HG02678 (cell line): ENCODE results near the gene CDK5.
A peak's percentile ranks its signal among the peaks of the same experiment; 100 is the strongest.

ENCODE experiments used
- ATAC-seq: cut with Tn5 transposase; IDR thresholded peaks from one replicate; pipeline ENCODE4 v1.9.1; 2021; ENCODE audit warnings: mild to moderate bottlenecking, moderate library complexity; ENCODE audit not compliant: unreplicated experiment

Gene CDK5

GRCh38 chr7:151087245-151088018, 29.7 kb upstream of the CDK5 start:
- ATAC-seq: peak; percentile 23

GRCh38 chr7:151086802-151087244, 29.1 kb upstream of the CDK5 start:
- no peak for ATAC-seq

- ATAC-seq: peak; percentile 55
Observed at GRCh38 chr7:151085691-151086620, 28.3 kb upstream of the CDK5 start, which contains the start of gene AGAP3. TSS of gene AGAP3 (plus strand) at chr7:151086475. CDS start at chr7:151086742, 267 bp downstream.

- ATAC-seq: no peak
Observed at GRCh38 chr7:151085329-151085690, 27.6 kb upstream of the CDK5 start.

GRCh38 chr7:151083824-151084160, 26.1 kb upstream of the CDK5 start:
- no peak for ATAC-seq

GRCh38 chr7:151083071-151083823, 25.6 kb upstream of the CDK5 start, which contains the start of gene TMUB1:
TSS of gene TMUB1 (minus strand) at chr7:151083493. CDS start at chr7:151082563, 930 bp downstream.
- peak; percentile 50 for ATAC-seq

- no peak for ATAC-seq
Observed at GRCh38 chr7:151082141-151083070, 24.7 kb upstream of the CDK5 start.

- no peak for ATAC-seq
Observed at GRCh38 chr7:151081170-151082101, 23.7 kb upstream of the CDK5 start.

GRCh38 chr7:151080522-151081169, 22.9 kb upstream of the CDK5 start, which contains the start of gene FASTK:
TSS of gene FASTK (minus strand) at chr7:151080809. CDS start at chr7:151080766, 43 bp downstream.
- ATAC-seq: peak; percentile 74

GRCh38 chr7:151080067-151080521, 22.4 kb upstream of the CDK5 start:
- peak; percentile 0 for ATAC-seq

- no peak for ATAC-seq
Observed at GRCh38 chr7:151079199-151079910, 21.7 kb upstream of the CDK5 start.

GRCh38 chr7:151078233-151079040, 20.7 kb upstream of the CDK5 start:
- ATAC-seq: no peak

GRCh38 chr7:151077705-151078232, 20.1 kb upstream of the CDK5 start:
- ATAC-seq: no peak

- no peak for ATAC-seq
Observed at GRCh38 chr7:151076863-151077704, 19.4 kb upstream of the CDK5 start.

- ATAC-seq: no peak
Observed at GRCh38 chr7:151075978-151076426, 18.3 kb upstream of the CDK5 start.

GRCh38 chr7:151075662-151075971, 17.9 kb upstream of the CDK5 start:
- ATAC-seq: no peak
